CD4-positive, alpha-beta T cell treated with Interleukin-4 for 4 hours (primary cell): ENCODE measurements around the gene STX1B.

ENCODE experiments used
- DNase-seq: peaks from one replicate; pipeline ENCODE4 v3.0.0-alpha.2; 2020

STX1B gene

DNA sequence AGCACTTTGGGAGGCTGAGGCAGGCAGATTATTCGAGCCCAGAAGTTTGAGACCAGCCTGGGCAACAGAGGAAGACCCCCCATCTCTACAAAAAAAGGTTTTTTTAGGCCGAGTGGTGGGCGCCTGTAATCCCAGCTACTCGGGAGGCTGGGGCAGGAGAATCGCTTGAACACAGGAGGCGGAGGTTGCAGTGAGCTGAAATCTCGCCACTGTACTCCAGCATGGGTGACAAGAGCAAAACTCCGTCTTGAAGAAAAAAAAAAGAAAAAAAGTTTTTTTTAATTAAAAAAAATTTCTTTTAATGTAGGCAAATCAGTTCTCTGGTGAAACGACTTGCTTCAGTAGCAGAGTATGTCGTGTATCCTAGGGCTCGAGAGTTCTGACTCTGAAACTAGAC is 14.5 kb downstream of the STX1B start:
- no peak for DNase-seq

DNA sequence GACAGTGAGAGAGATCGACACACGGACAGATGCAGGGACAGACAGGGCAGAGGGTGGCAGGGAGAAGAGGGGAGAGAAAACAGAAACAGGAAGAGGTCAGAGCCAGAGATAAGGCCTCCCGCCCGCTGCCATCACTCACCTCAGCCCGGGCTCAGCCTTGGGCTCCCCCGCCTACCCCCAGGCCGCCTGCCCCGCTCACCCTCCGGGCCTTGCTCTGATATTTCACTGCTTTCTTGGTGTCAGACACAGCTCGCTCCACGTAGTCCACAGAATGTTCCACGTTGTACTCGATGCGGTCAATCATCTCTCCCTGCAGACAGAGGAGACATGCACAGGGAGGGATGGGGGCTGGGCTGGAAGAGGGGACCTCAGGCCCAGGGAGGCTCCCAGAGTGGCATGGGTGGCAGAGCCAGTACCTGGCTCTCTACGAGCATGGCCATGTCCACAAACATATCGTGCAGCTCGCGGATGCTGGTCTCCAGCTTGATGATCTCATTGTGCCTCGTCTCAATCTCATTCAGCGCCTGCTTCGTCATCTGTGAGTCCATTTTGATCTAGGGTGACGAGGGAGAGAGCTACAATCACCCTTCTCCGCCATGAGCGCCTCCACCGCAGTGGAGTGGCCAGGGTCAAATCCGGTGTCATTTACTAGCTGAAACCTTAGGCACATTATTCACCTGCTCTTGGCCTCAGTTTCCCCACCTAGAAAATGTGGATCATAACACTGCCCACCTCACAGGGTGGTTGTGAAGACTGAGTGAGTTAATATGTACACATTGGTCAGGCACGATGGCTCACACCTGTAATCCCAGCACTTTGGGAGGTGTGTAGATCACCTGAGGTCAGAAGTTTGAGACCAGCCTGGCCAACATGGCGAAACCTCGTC is 17.3 kb downstream of the STX1B start:
- DNase-seq, result no peak

- DNase-seq, result no peak
Observed at GRCh38 chr16:30992276-30992780, 18.1 kb downstream of the STX1B start.

- DNase-seq, result no peak
Observed at GRCh38 chr16:30991052-30991451, 19.4 kb downstream of the STX1B start.

GRCh38 chr16:30990105-30990504 is 20.3 kb downstream of the STX1B start:
- no peak for DNase-seq

DNA sequence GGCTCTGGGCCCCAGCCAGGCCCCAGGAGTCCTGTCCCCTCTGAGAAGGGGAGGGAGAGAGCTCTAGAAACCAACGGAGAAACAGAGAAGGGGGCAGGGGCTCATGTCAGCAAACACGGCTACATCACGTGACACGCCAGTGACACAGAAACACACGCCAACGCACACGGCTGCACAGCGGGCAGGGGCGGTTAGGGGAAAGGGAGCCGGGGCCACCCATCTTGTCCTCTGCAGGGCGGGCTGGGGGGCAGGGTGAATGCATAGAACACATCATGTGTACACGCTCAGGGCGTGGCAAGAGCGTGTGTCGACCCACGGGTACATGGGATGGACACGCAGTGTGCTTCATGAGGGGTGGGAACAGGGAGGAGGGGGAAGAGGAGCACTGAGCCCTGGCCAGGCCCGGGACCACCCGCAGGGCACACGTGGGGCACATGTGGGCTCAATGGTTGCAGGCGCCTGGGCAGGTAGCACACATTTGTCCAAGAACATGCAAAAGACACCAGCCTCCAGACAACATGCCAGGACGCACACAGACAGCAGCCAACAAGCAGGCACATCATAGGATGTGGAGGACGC is 20.9 kb downstream of the STX1B start:
- DNase-seq, result no peak

DNA sequence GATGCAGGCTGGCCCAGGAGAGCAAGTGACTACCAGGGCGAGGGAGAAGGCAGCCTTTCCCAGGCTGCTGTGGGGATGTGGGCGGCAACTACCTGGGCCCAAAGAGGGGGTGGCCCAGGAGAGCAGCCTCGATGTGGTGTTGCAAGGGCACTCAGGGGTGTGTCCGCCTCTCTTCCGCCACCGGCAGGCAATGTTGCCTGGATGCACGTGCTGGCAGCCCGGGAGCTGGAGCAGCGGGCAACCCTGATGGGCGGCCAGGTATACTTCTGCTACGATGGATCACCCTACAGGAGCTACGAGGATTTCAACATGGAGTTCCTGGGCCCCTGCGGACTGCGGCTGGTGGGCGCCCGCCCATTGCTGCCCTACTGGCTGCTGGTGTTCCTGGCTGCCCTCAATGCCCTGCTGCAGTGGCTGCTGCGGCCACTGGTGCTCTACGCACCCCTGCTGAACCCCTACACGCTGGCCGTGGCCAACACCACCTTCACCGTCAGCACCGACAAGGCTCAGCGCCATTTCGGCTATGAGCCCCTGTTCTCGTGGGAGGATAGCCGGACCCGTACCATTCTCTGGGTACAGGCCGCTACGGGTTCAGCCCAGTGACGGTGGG is 22.8 kb downstream of the STX1B start:
- DNase-seq, result no peak

DNA sequence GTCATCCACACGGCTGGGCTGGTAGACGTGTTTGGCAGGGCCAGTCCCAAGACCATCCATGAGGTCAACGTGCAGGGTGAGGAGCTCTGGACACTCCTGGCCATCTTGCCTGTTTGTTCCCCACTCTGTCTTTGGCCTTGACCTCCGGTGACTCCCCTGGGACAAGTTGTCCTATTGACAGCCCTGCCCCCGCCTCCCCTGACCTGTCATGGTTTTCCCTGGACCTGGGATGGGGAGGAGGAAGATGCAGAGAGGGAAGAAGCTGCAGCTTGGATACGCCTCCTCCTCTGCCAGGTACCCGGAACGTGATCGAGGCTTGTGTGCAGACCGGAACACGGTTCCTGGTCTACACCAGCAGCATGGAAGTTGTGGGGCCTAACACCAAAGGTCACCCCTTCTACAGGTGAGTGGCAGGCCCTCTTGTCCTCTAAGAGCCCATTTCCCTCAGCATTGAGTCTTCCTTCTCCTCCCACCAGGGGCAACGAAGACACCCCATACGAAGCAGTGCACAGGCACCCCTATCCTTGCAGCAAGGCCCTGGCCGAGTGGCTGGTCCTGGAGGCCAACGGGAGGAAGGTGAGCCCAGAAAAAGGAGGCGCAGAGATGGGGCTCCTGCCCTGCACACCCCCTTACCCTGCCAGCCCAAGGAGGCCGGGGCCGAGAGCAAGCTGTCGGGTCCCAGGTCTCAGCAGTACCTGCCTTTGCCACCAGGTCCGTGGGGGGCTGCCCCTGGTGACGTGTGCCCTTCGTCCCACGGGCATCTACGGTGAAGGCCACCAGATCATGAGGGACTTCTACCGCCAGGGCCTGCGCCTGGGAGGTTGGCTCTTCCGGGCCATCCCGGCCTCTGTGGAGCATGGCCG is 24.1 kb downstream of the STX1B start:
- DNase-seq, result no peak

DNA sequence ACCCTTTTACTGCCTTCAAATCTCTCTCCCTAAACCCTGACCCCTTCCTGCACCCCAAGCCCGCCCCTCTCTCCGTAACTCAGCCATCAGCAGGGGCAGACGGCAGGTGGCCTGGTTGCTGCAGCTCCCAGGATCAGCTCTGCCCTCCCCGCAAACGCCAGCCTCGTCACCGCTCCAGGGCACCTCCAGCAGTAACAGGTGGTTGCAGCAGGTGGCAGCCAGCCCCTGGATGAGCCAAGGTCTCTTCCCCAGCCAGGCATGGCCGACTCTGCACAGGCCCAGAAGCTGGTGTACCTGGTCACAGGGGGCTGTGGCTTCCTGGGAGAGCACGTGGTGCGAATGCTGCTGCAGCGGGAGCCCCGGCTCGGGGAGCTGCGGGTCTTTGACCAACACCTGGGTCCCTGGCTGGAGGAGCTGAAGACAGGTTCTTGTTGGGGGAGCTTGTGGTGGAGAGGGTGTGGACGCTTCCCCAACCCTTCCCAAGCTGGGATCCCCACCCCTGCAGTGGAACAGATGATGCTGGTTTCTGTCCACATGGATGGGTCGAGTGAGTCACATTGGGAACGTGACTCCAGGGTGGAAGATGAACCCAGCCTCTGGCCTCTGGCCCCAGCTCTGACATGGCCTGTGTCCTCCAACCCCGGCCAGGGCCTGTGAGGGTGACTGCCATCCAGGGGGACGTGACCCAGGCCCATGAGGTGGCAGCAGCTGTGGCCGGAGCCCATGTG is 24.9 kb downstream of the STX1B start:
- DNase-seq, result no peak

GRCh38 chr16:30984669-30985400 is 25.6 kb downstream of the STX1B start, which contains the start of gene HSD3B7:
Gene HSD3B7 (plus strand): TSS chr16:30985207. CDS start chr16:30985659, 452 bp downstream.
- peak; percentile 50 for DNase-seq

DNA sequence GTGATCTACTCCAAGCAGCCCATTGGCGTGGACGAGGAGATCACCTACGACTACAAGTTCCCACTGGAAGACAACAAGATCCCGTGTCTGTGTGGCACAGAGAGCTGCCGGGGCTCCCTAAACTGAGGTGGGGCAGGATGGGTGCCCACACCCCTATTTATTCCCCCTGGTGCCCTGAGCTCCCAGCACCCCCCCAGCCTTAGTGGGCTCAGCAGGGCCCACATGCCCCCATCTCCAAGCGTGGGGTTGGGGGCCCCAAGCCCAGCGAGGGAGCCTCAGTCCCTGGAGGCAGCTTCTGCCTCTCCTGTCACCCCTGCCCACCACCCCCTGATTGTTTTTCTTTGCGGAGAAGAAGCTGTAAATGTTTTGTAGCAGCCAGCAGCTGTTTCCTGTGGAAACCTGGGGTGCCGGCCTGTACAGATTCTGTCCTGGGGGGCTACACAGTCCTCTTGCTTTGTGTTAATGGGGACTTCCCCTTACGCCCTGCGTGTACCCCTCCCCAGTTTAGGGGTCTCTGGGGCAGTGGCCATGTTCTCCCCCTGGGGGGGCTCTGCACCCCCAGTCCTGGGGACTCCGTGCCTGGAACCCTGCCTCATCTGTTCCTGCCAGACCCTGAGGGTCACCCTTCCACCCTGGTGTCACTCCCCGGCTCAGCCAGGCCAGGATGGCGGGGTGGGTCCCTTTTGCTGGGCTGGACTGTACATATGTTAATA is 26.4 kb downstream of the STX1B start:
- DNase-seq, result no peak

- DNase-seq, result no peak
Observed at GRCh38 chr16:30983289-30983889, 27.0 kb downstream of the STX1B start.

GRCh38 chr16:30982548-30983288 is 27.7 kb downstream of the STX1B start:
- no peak for DNase-seq

GRCh38 chr16:30980959-30981358 is 29.5 kb downstream of the STX1B start:
- no peak for DNase-seq

DNA sequence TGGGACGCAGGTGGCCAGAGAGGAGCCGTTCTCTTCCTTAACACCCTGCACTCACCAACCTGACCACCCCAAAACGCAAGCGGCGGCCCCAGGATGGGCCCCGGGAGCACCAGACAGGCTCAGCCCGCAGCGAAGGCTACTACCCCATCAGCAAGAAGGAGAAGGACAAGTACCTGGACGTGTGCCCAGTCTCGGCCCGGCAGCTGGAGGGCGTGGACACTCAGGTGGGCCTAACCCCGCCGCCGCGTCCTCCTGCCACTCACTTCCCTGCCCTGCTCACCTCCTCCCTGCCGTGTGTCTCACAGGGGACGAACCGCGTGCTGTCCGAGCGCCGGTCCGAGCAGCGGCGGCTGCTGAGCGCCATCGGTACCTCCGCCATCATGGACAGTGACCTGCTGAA is 30.0 kb downstream of the STX1B start:
- no peak for DNase-seq

DNA sequence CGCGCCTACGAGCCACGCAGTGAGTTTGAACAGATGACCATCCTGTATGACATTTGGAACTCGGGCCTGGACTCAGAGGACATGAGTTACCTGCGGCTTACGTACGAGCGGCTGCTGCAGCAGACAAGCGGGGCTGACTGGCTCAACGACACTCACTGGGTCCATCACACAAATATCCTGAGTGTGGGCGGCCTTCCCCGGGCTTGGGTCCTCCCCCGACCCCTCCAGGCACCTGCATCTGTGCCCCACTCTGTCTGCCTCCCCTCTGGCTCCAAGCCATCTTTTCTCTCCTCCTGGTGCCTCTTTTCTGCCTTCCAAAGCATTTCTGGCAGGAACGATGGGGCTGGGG is 30.4 kb downstream of the STX1B start:
- DNase-seq, result no peak

DNA sequence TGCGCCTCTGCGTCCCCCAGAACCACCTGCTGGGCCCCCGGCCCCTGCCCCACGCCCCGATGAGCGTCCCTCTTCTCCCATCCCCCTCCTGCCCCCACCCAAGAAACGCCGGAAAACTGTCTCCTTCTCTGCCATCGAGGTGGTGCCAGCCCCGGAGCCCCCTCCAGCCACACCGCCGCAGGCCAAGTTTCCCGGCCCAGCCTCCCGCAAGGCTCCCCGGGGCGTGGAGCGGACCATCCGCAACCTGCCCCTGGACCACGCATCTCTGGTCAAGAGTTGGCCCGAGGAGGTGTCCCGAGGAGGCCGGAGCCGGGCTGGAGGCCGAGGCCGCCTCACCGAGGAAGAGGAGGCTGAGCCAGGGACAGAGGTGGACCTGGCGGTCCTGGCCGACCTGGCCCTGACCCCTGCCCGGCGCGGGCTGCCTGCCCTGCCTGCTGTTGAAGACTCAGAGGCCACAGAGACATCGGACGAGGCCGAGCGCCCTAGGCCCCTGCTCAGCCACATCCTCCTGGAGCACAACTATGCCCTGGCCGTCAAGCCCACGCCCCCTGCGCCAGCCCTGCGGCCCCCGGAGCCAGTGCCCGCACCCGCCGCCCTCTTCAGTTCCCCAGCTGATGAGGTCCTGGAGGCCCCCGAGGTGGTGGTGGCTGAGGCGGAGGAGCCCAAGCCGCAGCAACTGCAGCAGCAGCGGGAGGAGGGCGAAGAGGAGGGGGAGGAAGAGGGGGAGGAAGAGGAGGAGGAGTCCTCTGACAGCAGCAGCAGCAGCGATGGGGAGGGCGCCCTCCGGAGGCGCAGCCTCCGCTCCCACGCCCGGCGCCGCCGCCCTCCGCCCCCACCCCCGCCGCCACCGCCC is 31.0 kb downstream of the STX1B start:
- no peak for DNase-seq

DNA sequence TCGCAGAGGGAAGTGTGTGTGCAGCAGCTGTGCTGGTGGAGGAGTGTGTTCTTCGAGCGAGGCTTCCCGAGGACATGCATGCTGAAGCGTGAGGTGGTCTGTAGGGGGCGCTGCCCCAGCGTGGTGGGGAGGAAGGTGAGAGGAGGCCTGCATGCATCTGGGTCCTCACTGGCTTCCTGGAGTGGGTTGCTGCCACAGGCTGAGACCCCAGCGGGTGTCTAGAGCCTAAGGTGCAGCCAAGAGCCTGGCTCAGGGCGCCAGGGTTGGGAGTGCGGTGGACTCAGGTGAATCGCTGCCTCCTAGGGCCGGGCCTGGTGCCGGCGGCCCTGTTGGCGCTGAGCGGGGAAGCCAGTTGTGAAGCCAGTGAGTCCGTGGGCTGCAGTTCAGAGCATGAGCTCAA is 32.9 kb downstream of the STX1B start:
- no peak for DNase-seq

DNA sequence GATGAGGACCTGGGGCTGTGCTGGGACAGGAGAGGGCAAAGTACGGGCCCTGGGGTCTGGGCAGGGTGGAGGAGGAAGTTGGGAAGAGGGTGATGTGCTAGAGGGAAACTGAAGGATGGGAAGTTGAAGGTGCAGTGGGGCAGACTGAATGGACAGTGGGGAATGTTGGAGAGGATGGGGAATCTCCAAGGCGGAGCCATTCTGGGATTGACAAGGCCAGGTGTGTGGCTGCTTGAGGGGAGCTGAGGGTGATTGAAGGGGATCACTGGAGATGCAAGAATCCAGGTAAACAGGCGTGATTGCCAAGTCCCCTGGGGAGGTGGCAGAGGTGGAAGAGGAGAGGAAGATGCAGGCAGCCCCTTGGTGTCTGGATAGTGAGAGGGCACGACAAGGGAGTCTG is 34.0 kb downstream of the STX1B start:
- no peak for DNase-seq
